Activated naive CD4-positive, alpha-beta T cell treated with anti-CD3 and anti-CD28 coated beads for 36 hours (primary cell): ENCODE results near the gene RNF213. TPM values are rescaled to one million over a fixed set of nuclear protein-coding genes. Genes with fewer than 3 reads are reported as not detected.

Experiments
- CTCF ChIA-PET: fragments of 350-600 bp; sonication (Branson Sonifier 250); formaldehyde crosslinking; loops from one replicate; lab custom pipeline; 2021; ENCODE audit warnings: antibody characterized with exemption; lab: Charles Lee
- DNase-seq: peaks from one replicate; pipeline ENCODE4 v3.0.0-alpha.2; 2020
- H3K27ac Mint-ChIP-seq: one replicate; pipeline ENCODE4 v1.8.0; 2021; ENCODE audit warnings: mild to moderate bottlenecking, mixed read lengths
- H3K27me3 Mint-ChIP-seq: one replicate; pipeline ENCODE4 v1.8.0; 2021; ENCODE audit warnings: low read depth, mixed read lengths
- H3K36me3 Mint-ChIP-seq: one replicate; pipeline ENCODE4 v1.8.0; 2021; ENCODE audit warnings: low read depth, mixed read lengths
- H3K4me1 Mint-ChIP-seq: one replicate; pipeline ENCODE4 v1.8.0; 2021; ENCODE audit warnings: low read depth, mixed read lengths
- H3K4me3 Mint-ChIP-seq: one replicate; pipeline ENCODE4 v1.8.0; 2021; ENCODE audit warnings: mild to moderate bottlenecking, moderate library complexity, mixed read lengths
- H3K9me3 Mint-ChIP-seq: one replicate; pipeline ENCODE4 v1.8.0; 2021; ENCODE audit warnings: mixed read lengths
- intact Hi-C: fragments of 100-400 bp; cut with micrococcal nuclease; formaldehyde crosslinking; loops from one replicate; pipeline ENCODE4 v1.15.1; 2023
- total RNA-seq, 2 experiments: library from RNA; stranded (reverse); gene quantifications; one replicate each; pipeline ENCODE4 v1.2.3, GENCODE V29; 2021

Gene RNF213
- total RNA-seq, 2 experiments from 2014 or later: 234 to 250 TPM

GRCh38 chr17:80418589-80418988, 157.9 kb downstream of the RNF213 start:
- intact Hi-C loops: no loop called here
- Mint-ChIP-seq H3K36me3 (peaks cover 1% of the 10 kb centered on the region), H3K4me1 (peaks cover 20% of the 10 kb centered on the region), H3K27ac (no peak overlapping the region), H3K4me3 (no peak overlapping the region), H3K27me3 (peaks cover 4% of the 10 kb centered on the region), H3K9me3 (no peaks in the 10 kb centered on the region)
- CTCF ChIA-PET: no interaction called here
- no peak for DNase-seq

GRCh38 chr17:80419255-80419654, 158.6 kb downstream of the RNF213 start:
- H3K9me3 Mint-ChIP-seq: no peaks in the 10 kb centered on the region
- intact Hi-C loops: no loop called here
- no peak overlapping the region for H3K4me3 Mint-ChIP-seq
- peaks cover 1% of the 10 kb centered on the region for H3K36me3 Mint-ChIP-seq
- H3K4me1 Mint-ChIP-seq: peaks cover 19% of the 10 kb centered on the region
- CTCF ChIA-PET: interaction anchor here (0.6 kb wide), 1 partner anchor 605 kb away, joined by 4 read pairs; no protein-coding TSS in a partner anchor
- no peak for DNase-seq
- H3K27ac Mint-ChIP-seq: no peak overlapping the region
- H3K27me3 Mint-ChIP-seq: peaks cover under 1% of the 10 kb centered on the region

GRCh38 chr17:80421381-80422090, 160.9 kb downstream of the RNF213 start:
- Mint-ChIP-seq H3K36me3 (peaks cover 1% of the 10 kb centered on the region), H3K4me3 (no peak overlapping the region), H3K27ac (no peak overlapping the region), H3K4me1 (peaks cover 15% of the 10 kb centered on the region), H3K9me3 (no peaks in the 10 kb centered on the region), H3K27me3 (no peaks in the 10 kb centered on the region)
- CTCF ChIA-PET: no interaction called here
- no peak for DNase-seq
- intact Hi-C loops: no loop called here

- H3K4me1 Mint-ChIP-seq: peaks cover 8% of the 10 kb centered on the region
- no peaks in the 10 kb centered on the region for H3K9me3 Mint-ChIP-seq
- intact Hi-C loops: no loop called here
- no peak overlapping the region for H3K27ac Mint-ChIP-seq
- H3K36me3 Mint-ChIP-seq: peaks cover 1% of the 10 kb centered on the region
- CTCF ChIA-PET: no interaction called here
- H3K4me3 Mint-ChIP-seq: no peak overlapping the region
- no peak for DNase-seq
- H3K27me3 Mint-ChIP-seq: no peaks in the 10 kb centered on the region
Observed at GRCh38 chr17:80422276-80422675, 161.6 kb downstream of the RNF213 start.

DNA sequence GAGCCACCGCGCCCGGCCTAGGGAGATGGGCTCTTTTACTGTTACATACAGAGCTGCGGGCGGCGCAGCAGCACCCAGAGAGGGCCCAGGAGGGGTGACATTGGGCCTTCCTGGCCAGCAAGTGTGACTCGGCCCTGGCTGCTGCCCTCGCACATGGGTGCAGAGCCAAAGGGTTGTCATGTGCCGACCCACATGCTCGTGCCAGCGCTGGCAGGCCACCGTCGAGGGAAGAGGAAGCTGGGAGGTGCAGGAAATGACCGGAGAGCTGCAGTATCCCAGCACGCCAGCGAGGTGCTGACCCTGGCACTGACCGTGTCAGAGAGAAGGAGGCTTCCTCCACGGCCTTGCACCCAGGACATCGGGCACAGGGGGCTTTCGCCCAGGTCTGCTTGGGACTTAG, 162.3 kb downstream of the RNF213 start:
- no peaks in the 10 kb centered on the region for H3K27me3 Mint-ChIP-seq
- H3K36me3 Mint-ChIP-seq: no peaks in the 10 kb centered on the region
- H3K4me1 Mint-ChIP-seq: peaks cover 8% of the 10 kb centered on the region
- no peaks in the 10 kb centered on the region for H3K9me3 Mint-ChIP-seq
- no peak overlapping the region for H3K4me3 Mint-ChIP-seq
- no peak for DNase-seq
- CTCF ChIA-PET: no interaction called here
- no peak overlapping the region for H3K27ac Mint-ChIP-seq
- intact Hi-C loops: no loop called here

- H3K36me3 Mint-ChIP-seq: no peaks in the 10 kb centered on the region
- peaks cover 8% of the 10 kb centered on the region for H3K4me1 Mint-ChIP-seq
- CTCF ChIA-PET: interaction anchor here (0.9 to 1.3 kb wide), 4 partner anchors 8 to 549 kb away, joined by 3 to 4 read pairs (median 3); no protein-coding TSS in a partner anchor
- intact Hi-C loops: no loop called here
- DNase-seq: no peak
- H3K27ac Mint-ChIP-seq: no peak overlapping the region
- H3K9me3 Mint-ChIP-seq: no peaks in the 10 kb centered on the region
- H3K27me3 Mint-ChIP-seq: no peaks in the 10 kb centered on the region
- H3K4me3 Mint-ChIP-seq: no peak overlapping the region
Observed at GRCh38 chr17:80423536-80424225, 163.0 kb downstream of the RNF213 start.

DNA sequence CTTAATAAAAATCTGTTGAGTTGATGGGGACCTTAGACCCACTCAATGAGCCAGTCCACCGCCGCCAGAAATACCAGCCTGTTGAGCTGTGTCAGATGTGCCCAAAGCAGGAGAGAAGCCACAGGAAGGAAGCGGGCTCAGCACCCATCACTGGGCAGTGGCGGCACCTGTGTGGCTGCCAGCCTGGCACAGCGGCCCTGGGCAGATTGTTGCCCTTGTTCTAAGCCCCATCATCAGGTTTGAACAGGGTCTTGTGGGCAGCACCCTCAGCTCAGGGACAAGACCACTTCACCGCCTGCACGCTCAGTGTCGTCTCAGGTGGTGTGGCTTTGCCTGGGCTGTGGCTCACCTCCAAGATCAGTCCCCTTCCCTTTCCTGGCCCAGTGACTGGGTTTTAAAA, 163.6 kb downstream of the RNF213 start:
- Mint-ChIP-seq H3K27me3 (no peaks in the 10 kb centered on the region), H3K9me3 (no peaks in the 10 kb centered on the region), H3K36me3 (no peaks in the 10 kb centered on the region), H3K4me1 (peaks cover 8% of the 10 kb centered on the region), H3K27ac (no peak overlapping the region), H3K4me3 (no peak overlapping the region)
- intact Hi-C loops: no loop called here
- CTCF ChIA-PET: interaction anchor here (0.9 to 1.3 kb wide), 4 partner anchors 8 to 549 kb away, joined by 3 to 4 read pairs (median 3); no protein-coding TSS in a partner anchor
- no peak for DNase-seq

GRCh38 chr17:80424878-80425765, 164.5 kb downstream of the RNF213 start:
- Mint-ChIP-seq H3K4me1 (peaks cover 8% of the 10 kb centered on the region), H3K9me3 (no peaks in the 10 kb centered on the region), H3K27ac (no peak overlapping the region), H3K36me3 (no peaks in the 10 kb centered on the region), H3K27me3 (no peaks in the 10 kb centered on the region), H3K4me3 (no peak overlapping the region)
- CTCF ChIA-PET: interaction anchor here (1.1 to 1.2 kb wide), 2 partner anchors 9 to 30 kb away, joined by 3 to 4 read pairs; no protein-coding TSS in a partner anchor
- intact Hi-C loops: loop anchor here (5.0 kb wide), 2 partner anchors 52 to 677 kb away; partner anchors contain the start of gene NPTX1
- DNase-seq: no peak

DNA sequence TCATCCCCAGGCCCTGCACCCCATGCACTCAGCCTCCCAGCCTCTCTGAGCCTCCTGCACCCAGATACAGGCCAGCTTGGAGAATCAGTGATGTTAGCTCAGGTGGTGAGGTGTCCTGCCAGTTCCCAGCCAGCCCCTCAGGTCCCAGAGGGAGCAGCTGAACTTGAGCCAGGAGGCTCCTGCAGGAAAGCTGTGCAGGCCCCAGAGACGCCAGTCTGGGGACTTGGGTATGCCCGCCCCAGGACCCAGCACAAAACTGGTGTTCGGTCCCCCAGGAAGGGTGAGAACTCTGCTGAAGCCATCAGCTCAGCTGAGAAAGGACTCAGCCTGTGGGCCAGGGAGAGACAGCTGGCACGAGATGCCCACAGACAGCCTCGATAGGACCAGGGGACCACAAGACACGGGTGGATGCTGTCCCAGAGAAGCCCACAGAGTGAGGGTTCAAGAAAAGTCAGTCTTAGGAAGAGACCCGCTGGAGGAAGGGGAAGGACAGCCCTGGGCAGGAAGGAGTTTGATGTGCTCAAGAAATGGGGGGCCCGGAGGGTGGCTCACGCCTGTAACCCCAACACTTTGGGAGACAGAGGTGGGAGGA, 165.3 kb downstream of the RNF213 start:
- no peaks in the 10 kb centered on the region for H3K9me3 Mint-ChIP-seq
- CTCF ChIA-PET: interaction anchor here (1.1 to 2.1 kb wide), 3 partner anchors 10 to 29 kb away, joined by 3 to 5 read pairs (median 5); no protein-coding TSS in a partner anchor
- no peak for DNase-seq
- intact Hi-C loops: loop anchor here (1.0 to 5.0 kb wide), 3 partner anchors 51 to 676 kb away; partner anchors contain the start of gene NPTX1
- H3K36me3 Mint-ChIP-seq: no peaks in the 10 kb centered on the region
- H3K27ac Mint-ChIP-seq: no peak overlapping the region
- H3K4me3 Mint-ChIP-seq: no peak overlapping the region
- peaks cover 8% of the 10 kb centered on the region for H3K4me1 Mint-ChIP-seq
- no peaks in the 10 kb centered on the region for H3K27me3 Mint-ChIP-seq

- Mint-ChIP-seq H3K36me3 (no peaks in the 10 kb centered on the region), H3K27me3 (no peaks in the 10 kb centered on the region), H3K9me3 (no peaks in the 10 kb centered on the region), H3K4me1 (peaks cover 8% of the 10 kb centered on the region), H3K4me3 (no peak overlapping the region), H3K27ac (no peak overlapping the region)
- intact Hi-C loops: loop anchor here (1.0 to 5.0 kb wide), 6 partner anchors 51 to 676 kb away; partner anchors contain the start of gene NPTX1
- DNase-seq: peak; percentile 92
- CTCF ChIA-PET: interaction anchor here (0.6 to 2.2 kb wide), 15 partner anchors 11 to 544 kb away, joined by 3 to 20 read pairs (median 4); no protein-coding TSS in a partner anchor
Observed at GRCh38 chr17:80426671-80427326, 166.1 kb downstream of the RNF213 start.
